ENCODE data around the gene CNEP1R1.

The CNEP1R1 gene

DNA sequence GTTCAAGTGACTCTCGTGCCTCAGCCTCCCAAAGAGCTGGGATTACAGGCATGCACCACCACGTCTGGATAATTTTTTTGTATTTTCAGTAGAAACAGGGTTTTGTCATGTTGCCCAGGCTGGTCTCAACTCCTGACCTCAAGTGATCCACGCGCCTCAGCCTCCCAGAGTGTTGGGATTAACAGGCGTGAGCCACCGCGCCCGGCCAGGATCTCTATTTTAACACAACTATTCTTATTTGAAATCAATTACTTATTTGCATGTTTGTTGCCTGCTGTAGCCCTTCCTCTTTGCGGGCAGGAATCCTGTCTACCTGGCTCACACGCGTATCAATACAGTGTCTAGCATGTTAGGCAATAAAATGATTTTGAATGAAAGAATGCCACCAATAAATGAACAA is 818 bp upstream of the CNEP1R1 start:
- in situ Hi-C loops (cut with MboI; ENCODE audit: low sequenced_read_pairs, unreplicated experiment) = loop anchor here (10.0 to 25.0 kb wide), 3 partner anchors 112 to 788 kb away; no protein-coding TSS in a partner anchor
- TF ChIP-seq, protein P1, sequence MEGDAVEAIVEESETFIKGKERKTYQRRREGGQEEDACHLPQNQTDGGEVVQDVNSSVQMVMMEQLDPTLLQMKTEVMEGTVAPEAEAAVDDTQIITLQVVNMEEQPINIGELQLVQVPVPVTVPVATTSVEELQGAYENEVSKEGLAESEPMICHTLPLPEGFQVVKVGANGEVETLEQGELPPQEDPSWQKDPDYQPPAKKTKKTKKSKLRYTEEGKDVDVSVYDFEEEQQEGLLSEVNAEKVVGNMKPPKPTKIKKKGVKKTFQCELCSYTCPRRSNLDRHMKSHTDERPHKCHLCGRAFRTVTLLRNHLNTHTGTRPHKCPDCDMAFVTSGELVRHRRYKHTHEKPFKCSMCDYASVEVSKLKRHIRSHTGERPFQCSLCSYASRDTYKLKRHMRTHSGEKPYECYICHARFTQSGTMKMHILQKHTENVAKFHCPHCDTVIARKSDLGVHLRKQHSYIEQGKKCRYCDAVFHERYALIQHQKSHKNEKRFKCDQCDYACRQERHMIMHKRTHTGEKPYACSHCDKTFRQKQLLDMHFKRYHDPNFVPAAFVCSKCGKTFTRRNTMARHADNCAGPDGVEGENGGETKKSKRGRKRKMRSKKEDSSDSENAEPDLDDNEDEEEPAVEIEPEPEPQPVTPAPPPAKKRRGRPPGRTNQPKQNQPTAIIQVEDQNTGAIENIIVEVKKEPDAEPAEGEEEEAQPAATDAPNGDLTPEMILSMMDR (IDR thresholded peaks at IDR 0.05; ENCODE audit: borderline replicate concordance, control extremely low read depth, extremely low read depth, insufficient read depth, missing control alignments) = no peak
- DNase-seq (ENCODE audit: low spot score) = no peak

DNA sequence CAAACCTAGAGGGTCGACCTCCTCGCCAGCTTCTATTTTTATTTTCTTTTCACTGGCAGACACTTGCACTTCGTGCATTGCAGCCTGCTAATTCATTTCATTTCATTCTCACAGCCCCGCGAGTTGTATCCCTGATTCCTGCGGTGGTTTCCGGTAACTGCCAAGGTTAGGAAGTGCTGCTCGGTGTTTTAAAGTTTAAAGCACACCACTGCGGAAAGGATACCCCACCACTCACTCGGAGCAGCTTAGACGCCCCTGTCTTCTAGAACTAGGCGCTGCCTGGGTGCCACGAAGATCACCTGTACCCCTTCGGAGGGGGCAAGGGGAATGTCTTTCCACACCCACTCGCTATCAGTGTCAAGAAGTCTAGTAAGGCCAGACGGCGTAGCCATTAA is 509 bp downstream of the CNEP1R1 start:
- DNase-seq (ENCODE audit: low spot score) = peak; percentile 39
- in situ Hi-C loops (cut with MboI; ENCODE audit: low sequenced_read_pairs, unreplicated experiment) = loop anchor here (10.0 kb wide), 1 partner anchor 189 kb away; no protein-coding TSS in a partner anchor
- TF ChIP-seq, protein P1 (IDR thresholded peaks at IDR 0.05; ENCODE audit: borderline replicate concordance, control extremely low read depth, extremely low read depth, insufficient read depth, missing control alignments) = no peak

DNA sequence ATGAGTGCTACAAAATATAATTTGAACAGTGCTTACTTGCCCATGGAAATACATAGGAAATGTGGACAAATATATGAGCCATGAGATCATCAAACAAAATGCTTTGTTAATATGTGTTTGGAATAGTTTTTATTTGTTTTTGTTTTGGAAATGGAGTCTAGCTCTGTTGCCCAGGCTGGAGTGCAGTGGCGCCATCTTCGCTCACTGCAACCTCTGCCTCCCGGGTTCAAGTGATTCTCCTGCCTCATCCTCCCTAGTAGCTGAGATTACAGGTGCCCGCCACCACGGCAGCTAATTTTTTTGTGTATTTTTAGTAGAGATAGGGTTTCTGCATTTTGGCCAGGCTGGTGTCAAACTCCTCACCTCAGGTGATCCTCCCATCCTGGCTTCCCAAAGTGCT is 2.8 kb downstream of the CNEP1R1 start:
- TF ChIP-seq, protein P1 (IDR thresholded peaks at IDR 0.05; ENCODE audit: borderline replicate concordance, control extremely low read depth, extremely low read depth, insufficient read depth, missing control alignments) = no peak
- in situ Hi-C loops (cut with MboI; ENCODE audit: low sequenced_read_pairs, unreplicated experiment) = loop anchor here (10.0 kb wide), 1 partner anchor 187 kb away; no protein-coding TSS in a partner anchor
- DNase-seq (ENCODE audit: low spot score) = no peak

DNA sequence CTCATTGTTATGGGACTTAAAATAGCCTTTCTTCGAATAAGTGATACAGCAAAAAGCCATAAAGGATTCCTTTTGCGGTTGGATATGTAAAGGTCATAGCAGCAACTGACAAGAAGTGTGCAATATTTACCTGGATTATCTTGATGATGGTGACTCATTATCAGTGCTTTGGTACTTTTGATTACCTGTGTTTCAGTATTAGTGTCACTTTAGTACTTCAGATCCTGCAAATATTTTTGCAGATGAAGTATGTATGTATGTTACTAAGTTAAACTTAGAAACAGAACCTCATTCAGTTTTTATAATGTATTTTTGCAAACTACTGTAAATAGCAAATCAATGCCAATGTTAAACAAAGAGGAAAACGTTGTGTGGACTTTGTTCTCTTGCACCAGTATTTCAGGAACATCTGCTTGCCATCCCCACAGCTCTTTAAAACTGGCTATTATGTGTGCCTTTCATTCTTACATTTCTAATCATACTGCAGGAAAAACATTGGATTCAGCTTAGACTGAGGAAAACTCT is 10.5 kb downstream of the CNEP1R1 start:
- in situ Hi-C loops (cut with MboI; ENCODE audit: low sequenced_read_pairs, unreplicated experiment) = no loop called here
- no peak for DNase-seq (ENCODE audit: low spot score)

DNA sequence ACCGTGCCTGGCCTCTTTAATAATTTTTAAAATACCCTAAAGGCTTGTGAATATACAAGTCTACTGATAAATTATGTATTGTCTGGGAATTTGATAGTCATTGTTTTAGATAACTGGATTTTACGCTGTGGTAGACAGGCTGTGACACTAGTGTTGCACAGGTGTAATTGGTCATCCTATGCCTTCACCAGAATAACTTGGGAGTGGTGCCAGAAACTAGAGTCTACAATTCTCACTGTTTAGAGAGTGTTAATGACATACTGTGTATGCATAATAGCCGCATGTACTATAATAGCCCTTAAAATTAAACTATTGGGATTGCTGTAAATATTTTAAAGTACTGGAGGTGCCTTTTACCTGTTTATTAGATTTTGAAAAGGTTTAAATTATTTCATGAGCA is 11.4 kb downstream of the CNEP1R1 start:
- DNase-seq (ENCODE audit: low spot score) = no peak
- in situ Hi-C loops (cut with MboI; ENCODE audit: low sequenced_read_pairs, unreplicated experiment) = no loop called here
- TF ChIP-seq, protein P1 (IDR thresholded peaks at IDR 0.05; ENCODE audit: borderline replicate concordance, control extremely low read depth, extremely low read depth, insufficient read depth, missing control alignments) = no peak

More for the DNA sequence above, 10.5 kb downstream of the CNEP1R1 start:
- TF ChIP-seq, protein P1 (IDR thresholded peaks at IDR 0.05; ENCODE audit: borderline replicate concordance, control extremely low read depth, extremely low read depth, insufficient read depth, missing control alignments) = no peak

DNA sequence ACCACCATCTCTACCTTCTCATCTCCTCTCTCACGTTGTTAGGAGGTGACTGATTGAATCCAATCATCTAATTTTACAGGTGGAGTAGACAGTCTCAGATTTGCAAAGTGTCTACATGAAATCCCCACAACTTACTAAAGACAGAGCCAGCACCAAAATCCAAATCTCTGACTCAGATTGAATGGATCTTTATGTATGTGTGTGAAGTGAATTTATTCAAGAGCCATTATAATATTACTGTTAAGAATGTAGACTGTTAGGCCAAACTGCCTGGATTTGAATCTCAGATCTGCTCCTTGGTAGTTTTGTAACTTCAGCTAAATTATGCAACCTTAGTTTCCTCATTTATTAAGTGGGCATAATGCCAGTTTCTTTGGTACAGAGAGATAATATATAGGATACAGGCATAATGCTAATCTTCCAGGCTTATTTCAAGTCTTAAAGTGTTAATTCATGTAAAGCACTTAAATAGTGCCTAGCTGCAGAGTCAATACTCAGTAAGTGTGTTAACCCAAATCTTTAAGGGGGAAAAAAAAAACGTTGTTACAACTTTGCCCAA is 12.7 kb downstream of the CNEP1R1 start:
- TF ChIP-seq, protein P1 (IDR thresholded peaks at IDR 0.05; ENCODE audit: borderline replicate concordance, control extremely low read depth, extremely low read depth, insufficient read depth, missing control alignments) = no peak
- no peak for DNase-seq (ENCODE audit: low spot score)
- in situ Hi-C loops (cut with MboI; ENCODE audit: low sequenced_read_pairs, unreplicated experiment) = no loop called here
